SJCRH30 (cell line): Measurements from ENCODE around the gene MEN1. TPM values are rescaled to one million over a fixed set of nuclear protein-coding genes. Genes with fewer than 3 reads are reported as not detected.

Experiments
- DNase-seq, 2 experiments: peaks; one replicate each; pipeline ENCODE4 v3.0.0-alpha.2; 2015 to 2020
- H3K27ac ChIP-seq: fragments of 250-450 bp; sonication (Bioruptor Pico); 2 replicates; pipeline ENCODE4 v1.5.1; 2020; ENCODE audit warnings: mild to moderate bottlenecking, moderate library complexity
- H3K27me3 ChIP-seq: fragments of 250-450 bp; sonication (Bioruptor Pico); 2 replicates; pipeline ENCODE4 v1.5.1; 2020; ENCODE audit warnings: mild to moderate bottlenecking, moderate library complexity
- H3K36me3 ChIP-seq: fragments of 250-450 bp; sonication (Bioruptor Pico); 2 replicates; pipeline ENCODE4 v1.5.1; 2020; ENCODE audit warnings: mild to moderate bottlenecking, moderate library complexity
- H3K4me1 ChIP-seq: fragments of 250-450 bp; sonication (Bioruptor Pico); 2 replicates; pipeline ENCODE4 v1.5.1; 2020; ENCODE audit warnings: mild to moderate bottlenecking, moderate library complexity
- H3K4me3 ChIP-seq: fragments of 250-450 bp; sonication (Bioruptor Pico); 2 replicates; pipeline ENCODE4 v1.5.1; 2020; ENCODE audit warnings: mild to moderate bottlenecking, moderate library complexity
- H3K9me3 ChIP-seq: fragments of 250-450 bp; sonication (Bioruptor Pico); replicated peaks from 2 replicates; pipeline ENCODE4 v1.5.1; 2020; ENCODE audit warnings: mild to moderate bottlenecking, moderate library complexity
- total RNA-seq: library from RNA; depleted of rRNA; stranded (reverse); fragments of >200 nt; shearing (Covaris generic); gene quantifications from 2 replicates; pipeline ENCODE4 v1.2.3, GENCODE V29; 2014

Gene MEN1
- total RNA-seq, 1 experiment from 2014 or later: 26.3 TPM

- Histone ChIP-seq H3K36me3 (0 out of 2 replicates have a peak, but pooled peaks cover 2% of the 10 kb centered on the region), H3K27ac (peak within 1 kb of the TSS; percentile 16; the same call in 1 of the 2 replicates), H3K4me3 (peak within 1 kb of the TSS; percentile 63), H3K27me3 (no peaks in the 10 kb centered on the region), H3K9me3 (no peaks in the 10 kb centered on the region), H3K4me1 (peaks cover 5% of the 10 kb centered on the region; the same call in 1 of the 2 replicates)
- peak; percentile 85 to 88 for DNase-seq
Measured at GRCh38 chr11:64803158-64803845, 7.0 kb downstream of the MEN1 start, which contains the start of gene MAP4K2. TSS of gene MAP4K2 (minus strand) at chr11:64803214. CDS start at chr11:64803149, 65 bp downstream.

GRCh38 chr11:64802370-64803157 is 7.8 kb downstream of the MEN1 start:
- Histone ChIP-seq H3K4me1 (peaks cover 5% of the 10 kb centered on the region; the same call in 1 of the 2 replicates), H3K9me3 (no peaks in the 10 kb centered on the region), H3K36me3 (0 out of 2 replicates have a peak, but pooled peaks cover 2% of the 10 kb centered on the region), H3K27ac (no peak overlapping the region), H3K4me3 (peak overlapping the region; percentile 63), H3K27me3 (no peaks in the 10 kb centered on the region)
- peak in 1 of 2 experiments; percentile 17 for DNase-seq

DNA sequence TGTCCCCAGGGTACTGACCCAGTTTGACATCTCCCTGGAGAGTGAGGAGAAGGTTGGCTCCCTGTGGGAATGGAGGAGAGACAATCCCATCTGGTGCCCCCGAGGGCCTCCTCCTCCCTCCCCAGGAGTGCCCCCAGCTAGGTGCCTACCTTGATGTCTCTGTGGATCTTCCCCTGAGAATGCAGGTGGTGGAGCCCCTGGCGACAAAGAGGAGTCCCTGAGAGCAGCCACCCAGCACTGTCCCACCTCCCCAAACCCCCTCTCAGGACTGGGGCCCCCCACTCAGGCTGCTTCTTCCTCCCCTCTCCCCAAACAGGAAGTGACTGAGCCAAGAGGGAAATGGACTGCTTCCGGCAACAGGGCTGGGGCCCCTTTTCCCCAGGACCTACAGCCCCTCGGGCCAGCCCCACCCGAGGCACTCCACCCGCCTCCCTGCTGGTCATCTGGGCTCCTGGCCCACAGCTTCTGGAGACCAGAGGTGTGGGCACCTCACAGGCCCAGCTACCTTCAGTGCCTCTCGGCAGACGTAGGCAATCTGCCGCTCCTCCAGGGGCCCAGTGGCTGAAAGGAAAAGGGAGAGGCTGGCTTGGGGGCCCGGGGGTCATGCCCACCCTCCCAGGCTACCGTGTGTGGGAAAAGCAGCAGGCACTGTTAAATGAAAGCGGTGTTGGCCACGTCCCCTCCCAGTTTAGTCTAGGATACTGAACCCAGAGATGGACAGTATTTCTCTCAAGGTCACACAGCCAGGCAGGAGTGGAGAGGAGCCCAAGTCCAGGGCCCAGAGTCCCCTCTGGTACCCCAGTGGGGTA is 8.6 kb downstream of the MEN1 start:
- H3K4me1 ChIP-seq: peaks cover 5% of the 10 kb centered on the region; the same call in 1 of the 2 replicates
- H3K4me3 ChIP-seq: no peak overlapping the region

GRCh38 chr11:64801158-64801464 is 9.2 kb downstream of the MEN1 start:
- H3K4me1 ChIP-seq: peaks cover 5% of the 10 kb centered on the region; the same call in 1 of the 2 replicates
- no peak overlapping the region for H3K4me3 ChIP-seq
- no peaks in the 10 kb centered on the region for H3K9me3 ChIP-seq
- no peaks in the 10 kb centered on the region for H3K27me3 ChIP-seq
- no peak for DNase-seq
- H3K27ac ChIP-seq: no peak overlapping the region
- H3K36me3 ChIP-seq: 0 out of 2 replicates have a peak, but pooled peaks cover 2% of the 10 kb centered on the region

More for the DNA sequence above, 8.6 kb downstream of the MEN1 start:
- H3K9me3 ChIP-seq: no peaks in the 10 kb centered on the region
- 0 out of 2 replicates have a peak, but pooled peaks cover 2% of the 10 kb centered on the region for H3K36me3 ChIP-seq
- H3K27ac ChIP-seq: no peak overlapping the region
- DNase-seq: no peak
- no peaks in the 10 kb centered on the region for H3K27me3 ChIP-seq

- Histone ChIP-seq H3K36me3 (0 out of 2 replicates have a peak, but pooled peaks cover under 1% of the 10 kb centered on the region), H3K27ac (no peak overlapping the region), H3K4me3 (no peak overlapping the region), H3K27me3 (no peaks in the 10 kb centered on the region), H3K4me1 (peaks cover 5% of the 10 kb centered on the region; the same call in 1 of the 2 replicates), H3K9me3 (no peaks in the 10 kb centered on the region)
- DNase-seq: no peak
Measured at GRCh38 chr11:64800303-64801157, 9.8 kb downstream of the MEN1 start.

DNA sequence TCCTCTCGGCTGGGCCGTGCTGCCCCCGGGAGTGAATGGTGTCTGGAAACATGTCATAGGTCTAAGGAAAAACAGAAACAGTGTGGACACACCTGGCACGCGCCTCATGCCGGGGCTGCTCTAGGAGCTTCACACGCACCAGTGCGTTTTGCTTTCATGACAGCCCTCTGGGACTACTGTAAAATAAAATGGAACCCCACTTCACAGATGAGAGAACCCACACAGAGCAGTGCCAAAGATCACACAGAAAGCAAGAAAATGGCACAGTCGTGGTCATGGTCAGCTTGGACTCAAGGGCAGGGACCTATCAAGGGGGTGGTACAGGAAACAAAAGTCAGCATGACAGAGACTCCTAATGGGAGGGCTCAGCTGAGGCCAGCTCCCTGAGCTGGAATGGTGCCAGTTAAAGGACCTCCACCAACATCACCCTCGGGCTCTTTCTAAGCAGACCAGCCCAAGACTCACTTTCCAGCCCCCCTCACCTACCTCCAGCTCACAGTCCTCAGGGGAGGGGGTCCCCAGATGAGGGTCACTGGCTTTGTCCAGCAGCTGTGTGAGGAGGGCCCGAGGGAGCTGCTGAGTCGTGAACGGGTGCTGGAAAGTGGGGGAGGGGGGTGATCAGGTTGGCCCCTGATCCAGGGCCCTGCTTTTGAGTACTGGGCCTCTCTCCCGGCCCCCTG is 10.6 kb downstream of the MEN1 start:
- Histone ChIP-seq H3K9me3 (no peaks in the 10 kb centered on the region), H3K27me3 (no peaks in the 10 kb centered on the region), H3K4me3 (no peak overlapping the region), H3K36me3 (no peaks in the 10 kb centered on the region), H3K4me1 (peaks cover 5% of the 10 kb centered on the region; the same call in 1 of the 2 replicates), H3K27ac (no peak overlapping the region)
- peak in 1 of 2 experiments; percentile 41 for DNase-seq

GRCh38 chr11:64799256-64799622 is 11.1 kb downstream of the MEN1 start:
- no peak for DNase-seq

DNA sequence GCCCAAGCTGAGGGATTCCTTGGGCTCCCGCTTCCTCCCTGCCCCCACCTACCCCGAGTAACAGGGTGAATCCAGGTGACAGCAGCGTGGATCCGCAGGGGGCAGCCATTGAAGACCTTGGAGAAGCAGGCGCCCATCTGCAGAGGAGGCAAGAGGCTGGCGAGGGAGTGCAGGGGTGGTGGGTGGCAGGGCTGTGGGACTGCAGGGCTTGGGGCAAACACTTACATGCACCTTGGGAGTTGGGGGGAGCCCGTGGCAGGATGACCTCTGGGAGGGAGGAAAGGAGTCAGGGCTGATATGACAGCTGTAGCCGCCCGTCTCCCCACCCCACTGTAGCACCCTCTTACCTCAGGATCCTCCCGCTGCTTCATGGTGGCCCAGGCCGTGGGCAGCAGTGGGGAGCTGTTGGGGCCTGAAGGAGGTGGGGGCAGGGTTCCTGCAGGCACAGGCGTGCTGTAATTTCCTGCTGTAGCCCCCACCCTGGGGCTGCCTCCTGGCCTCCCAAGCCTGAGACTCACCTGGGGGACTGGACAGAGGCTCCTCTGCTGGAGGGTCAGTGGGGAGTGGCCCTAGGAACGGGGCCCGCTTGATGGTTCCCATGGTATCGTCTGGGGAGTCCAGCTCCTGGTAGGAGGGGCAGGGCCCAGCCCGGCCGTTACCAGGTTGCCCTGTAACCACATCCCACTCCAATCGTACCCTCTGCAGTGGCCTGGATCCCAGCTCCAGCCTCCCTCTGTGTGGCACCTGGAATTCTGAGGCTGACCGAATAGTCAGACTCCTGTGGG is 13.4 kb downstream of the MEN1 start:
- Histone ChIP-seq H3K4me3 (no peak overlapping the region), H3K4me1 (no peaks in the 10 kb centered on the region; the same call in 1 of the 2 replicates), H3K9me3 (no peaks in the 10 kb centered on the region), H3K36me3 (no peaks in the 10 kb centered on the region), H3K27ac (no peak overlapping the region), H3K27me3 (no peaks in the 10 kb centered on the region)
- peak; percentile 32 to 43 for DNase-seq

More at GRCh38 chr11:64799256-64799622, 11.1 kb downstream of the MEN1 start:
- Histone ChIP-seq H3K36me3 (no peaks in the 10 kb centered on the region), H3K27me3 (no peaks in the 10 kb centered on the region), H3K4me3 (no peak overlapping the region), H3K9me3 (no peaks in the 10 kb centered on the region), H3K4me1 (peaks cover 5% of the 10 kb centered on the region; the same call in 1 of the 2 replicates), H3K27ac (no peak overlapping the region)

DNA sequence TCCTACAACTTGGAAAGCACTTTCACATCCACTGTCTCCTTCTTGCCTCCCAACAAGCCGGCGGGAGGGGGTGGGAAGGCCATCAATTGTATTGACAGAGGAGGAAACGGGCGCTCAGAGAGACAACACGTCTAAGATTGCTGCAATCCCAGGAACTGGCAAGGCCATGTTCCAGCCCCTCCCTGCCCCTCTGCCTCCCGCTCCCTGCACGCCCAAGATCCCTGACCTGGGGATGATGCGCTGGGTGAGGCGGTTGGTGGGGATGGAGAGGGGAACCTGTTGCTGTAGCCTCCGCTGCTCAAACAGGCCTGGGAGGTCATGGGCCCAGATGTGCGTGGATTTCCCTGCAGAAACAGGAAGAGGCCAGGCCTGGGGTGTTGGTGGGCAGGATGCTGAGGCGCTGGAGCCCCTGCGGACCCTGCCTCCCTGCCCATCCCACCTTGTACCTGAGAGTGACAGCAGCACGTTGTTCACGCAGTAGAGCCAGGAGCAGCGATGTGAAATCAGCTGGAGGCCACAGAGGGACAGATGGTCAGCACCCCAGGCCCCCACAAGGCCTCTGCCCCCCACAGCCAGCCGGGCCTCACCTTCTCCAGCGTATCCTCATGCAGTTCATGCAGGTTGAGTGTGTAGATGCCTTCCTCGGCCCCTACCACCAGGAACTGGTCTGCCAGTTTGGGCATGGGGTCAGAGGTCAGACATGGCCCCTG is 14.1 kb downstream of the MEN1 start:
- Histone ChIP-seq H3K4me1 (no peaks in the 10 kb centered on the region; the same call in 1 of the 2 replicates), H3K9me3 (no peaks in the 10 kb centered on the region), H3K4me3 (no peak overlapping the region), H3K27ac (no peak overlapping the region), H3K27me3 (no peaks in the 10 kb centered on the region), H3K36me3 (no peaks in the 10 kb centered on the region)
- no peak for DNase-seq

DNA sequence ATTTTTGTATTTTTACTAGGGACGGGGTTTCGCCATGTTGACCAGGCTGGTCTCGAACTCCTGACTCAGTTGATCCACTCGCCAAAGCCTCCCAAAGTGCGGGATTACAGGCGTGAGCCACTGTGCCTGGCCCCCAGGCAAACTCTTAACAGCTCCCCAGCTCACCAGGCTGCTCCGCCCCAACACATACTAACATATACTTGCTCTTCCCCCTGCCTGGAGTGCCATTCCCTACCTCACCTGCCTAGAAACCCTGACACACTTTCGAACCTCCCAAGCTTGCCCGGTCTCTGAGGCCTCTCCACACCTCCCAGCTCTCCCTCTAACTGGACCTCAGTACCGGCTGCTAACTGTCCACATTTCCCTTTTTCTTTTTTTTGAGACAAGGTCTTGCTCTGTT is 15.8 kb downstream of the MEN1 start:
- Histone ChIP-seq H3K4me3 (no peak overlapping the region), H3K27ac (no peak overlapping the region), H3K27me3 (no peaks in the 10 kb centered on the region), H3K36me3 (no peaks in the 10 kb centered on the region), H3K4me1 (no peaks in the 10 kb centered on the region; the same call in 1 of the 2 replicates), H3K9me3 (no peaks in the 10 kb centered on the region)
- DNase-seq: no peak

DNA sequence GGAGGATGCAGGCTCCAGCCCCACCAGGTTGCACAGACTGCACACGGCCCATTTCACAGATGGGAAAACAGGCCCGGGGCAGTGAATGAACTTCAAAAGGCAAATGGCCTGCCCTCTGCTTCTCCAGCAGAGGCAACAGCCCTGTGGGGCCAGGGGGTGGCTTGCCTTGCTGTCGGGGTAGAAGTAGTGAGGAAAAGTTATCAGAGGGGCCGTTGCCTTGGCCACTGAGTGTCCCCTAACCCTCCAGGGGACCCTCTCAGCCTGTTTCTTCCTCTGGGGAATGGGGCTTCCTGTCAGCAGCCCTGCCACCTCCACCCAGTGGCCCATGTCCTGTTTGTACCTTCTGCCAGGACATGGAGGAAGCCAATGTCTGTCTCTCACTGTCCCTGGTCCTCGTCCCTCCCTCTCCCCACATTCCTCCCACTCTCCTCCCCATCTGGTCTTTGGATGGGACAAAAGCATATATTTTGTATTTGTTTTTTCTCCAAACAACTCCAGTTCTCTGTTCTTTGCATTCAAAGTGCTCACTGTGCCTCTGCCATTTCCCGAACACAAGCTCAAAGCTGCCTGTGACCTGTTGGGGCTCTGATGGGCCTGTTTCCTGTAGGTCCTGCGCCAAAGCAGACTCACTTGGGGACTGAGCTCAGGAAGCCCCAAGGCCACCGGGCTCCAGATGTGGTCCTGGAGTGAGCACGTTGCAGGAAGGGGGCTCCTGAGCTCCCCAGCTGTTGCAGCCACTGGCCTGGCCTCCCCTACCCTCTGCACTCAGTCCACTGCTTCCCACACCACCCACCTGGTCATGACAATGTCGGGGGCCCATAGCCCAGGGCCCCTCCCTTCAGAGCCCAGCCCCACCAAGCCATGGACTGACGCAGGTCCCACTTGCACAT is 16.8 kb downstream of the MEN1 start:
- Histone ChIP-seq H3K4me1 (no peaks in the 10 kb centered on the region; the same call in 1 of the 2 replicates), H3K36me3 (no peaks in the 10 kb centered on the region), H3K4me3 (no peak overlapping the region), H3K9me3 (no peaks in the 10 kb centered on the region), H3K27me3 (no peaks in the 10 kb centered on the region), H3K27ac (no peak overlapping the region)
- DNase-seq: no peak
